HepG2 (cell line): ENCODE data around the gene MUC6. TPM values are rescaled to one million over a fixed set of nuclear protein-coding genes. Genes with fewer than 3 reads are reported as not detected.

Experiments
- ATAC-seq: fragments of 200-7000 bp; cut with Tn5 transposase; 3 replicates; pipeline ENCODE4 v1.9.1; 2020; ENCODE audit warnings: mild to moderate bottlenecking, moderate library complexity
- BruUV-seq: library from RNA; stranded (reverse); fragments of 400-500 nt; replicated peaks from 2 replicates; lab custom pipeline; 2021; lab: Mats Ljungman, UMichigan
- CTCF ChIA-PET: fragments of 300-600 bp; formaldehyde crosslinking; extraction: SDS; loops from one replicate; lab custom pipeline; 2021; ENCODE audit warnings: low total read pairs, inconsistent platforms, low intra/inter-chr PET ratio; lab: Yijun Ruan, JAX
- POLR2A ChIA-PET: fragments of 350-600 bp; sonication (Branson Sonifier 250); formaldehyde crosslinking; loops from one replicate; lab custom pipeline; 2020; ENCODE audit warnings: antibody characterized with exemption, inconsistent platforms; lab: Yijun Ruan, JAX
- DNase-seq: peaks from one replicate; pipeline ENCODE4 v3.0.0-alpha.2; 2015; ENCODE audit warnings: low spot score
- FAIRE-seq: peaks from 3 replicates; lab custom pipeline; 2011; peaks lifted over from hg19 to GRCh38; lab: Jason Lieb, UNC
- H2AFZ ChIP-seq: one replicate; pipeline ENCODE4 v1.6.1; 2011; ENCODE audit warnings: low read length, inconsistent platforms
- H3K27ac ChIP-seq: fragments of 300-600 bp; 3 replicates; pipeline ENCODE4 v1.8.0; 2011; ENCODE audit warnings: mixed run types, mild to moderate bottlenecking, mixed read lengths, low read length, inconsistent platforms; ENCODE audit not compliant: insufficient read depth; ENCODE audit errors: extremely low read length
- H3K27me3 ChIP-seq, 2 experiments: fragments of 200-600 bp in 1 of 2; 2 replicates in 1 of 2; 3 replicates in 1 of 2; pipeline versions ENCODE4 v1.6.0 to v1.8.0; 2011; ENCODE audit warnings: low read length in 2 of 2, mild to moderate bottlenecking in 2 of 2, moderate library complexity in 2 of 2, inconsistent platforms in 1 of 2; ENCODE audit not compliant: insufficient read depth in 2 of 2, control insufficient read depth in 1 of 2
- H3K36me3 ChIP-seq, 2 experiments: fragments of 200-600 bp in 1 of 2; replicated peaks in 1 of 2; 2 replicates in 1 of 2; 3 replicates in 1 of 2; pipeline versions ENCODE4 v1.5.1 to v1.8.0; 2011; ENCODE audit warnings: low read length in 2 of 2, inconsistent platforms in 1 of 2; ENCODE audit not compliant: insufficient read depth in 2 of 2, control insufficient read depth in 1 of 2
- H3K4me1 ChIP-seq: 2 replicates; pipeline ENCODE4 v1.5.1; 2012; ENCODE audit warnings: low read length, inconsistent platforms; ENCODE audit not compliant: insufficient read depth
- H3K4me2 ChIP-seq: 2 replicates; pipeline ENCODE4 v1.6.0; 2011; ENCODE audit warnings: low read depth, low read length, inconsistent platforms
- H3K4me3 ChIP-seq, 3 experiments: fragments of 200-600 bp in 1 of 3; sonication (generic), shearing (Covaris generic) in 1 of 3; replicated peaks in 1 of 3; 2 replicates each; pipeline ENCODE4 v1.5.1; 2011 to 2016; ENCODE audit warnings: low read length in 3 of 3, inconsistent platforms in 2 of 3, low read depth in 2 of 3, mild to moderate bottlenecking in 2 of 3, control low read depth in 1 of 3, mixed read lengths in 1 of 3; ENCODE audit not compliant: insufficient read depth in 1 of 3
- H3K79me2 ChIP-seq: one replicate; pipeline ENCODE4 v1.6.1; 2011; ENCODE audit warnings: low read length, inconsistent platforms; ENCODE audit not compliant: insufficient read depth
- H3K9ac ChIP-seq: 2 replicates; pipeline ENCODE4 v1.6.0; 2011; ENCODE audit warnings: mild to moderate bottlenecking, low read depth, low read length, inconsistent platforms; ENCODE audit not compliant: insufficient read depth
- H3K9me3 ChIP-seq: 2 replicates; pipeline ENCODE4 v1.5.1; 2012; ENCODE audit warnings: mild to moderate bottlenecking, low read length
- H4K20me1 ChIP-seq: 2 replicates; pipeline ENCODE4 v1.6.0; 2011; ENCODE audit warnings: inconsistent platforms, mild to moderate bottlenecking, low read length, moderate library complexity; ENCODE audit not compliant: insufficient read depth
- ARNT ChIP-seq: fragments of 450-650 bp; IDR thresholded peaks from 2 replicates; pipeline ENCODE4 v1.6.1; 2017
- KAT2B ChIP-seq: fragments of 150-350 bp; IDR thresholded peaks from 2 replicates; pipeline ENCODE4 v1.6.1; 2014; ENCODE audit warnings: low read depth, low read length, borderline replicate concordance
- MTF2 ChIP-seq: sonication (generic); formaldehyde crosslinking; IDR thresholded peaks from 2 replicates; pipeline ENCODE4 v1.5.0; 2020; ENCODE audit warnings: missing genetic modification reagents, borderline replicate concordance
- ZBTB43 ChIP-seq: sonication (generic); formaldehyde crosslinking; conservative IDR thresholded peaks from 2 replicates; pipeline ENCODE4 v1.4.0; 2020; ENCODE audit warnings: missing genetic modification reagents
- ZNF274 ChIP-seq: sonication (generic); formaldehyde crosslinking; IDR thresholded peaks from 2 replicates; pipeline ENCODE4 v1.5.1; 2020; ENCODE audit warnings: mild to moderate bottlenecking, missing genetic modification reagents
- ZNF7 ChIP-seq: IDR thresholded peaks from 2 replicates; pipeline ENCODE4 v1.6.1; 2016; ENCODE audit warnings: missing biosample characterization, missing genetic modification reagents
- WGBS: methylation state at CpG from one replicate; pipeline ENCODE4 v1.1.6; 2017; ENCODE audit warnings: low lambda C conversion rate; 5-methylcytosine and 5-hydroxymethylcytosine counted together
- in situ Hi-C: cut with HindIII; loops from 2 replicates; pipeline ENCODE4 v1.10.0; 2017; ENCODE audit warnings: low pct_unique_long_range_greater_than_20kb; ENCODE audit not compliant: extremely low pct_ligation_motif_present
- intact Hi-C: fragments of 100-400 bp; cut with micrococcal nuclease; formaldehyde crosslinking; loops from one replicate; pipeline ENCODE4 v1.10.0; 2022; ENCODE audit not compliant: unreplicated experiment
- polyA plus RNA-seq, 8 experiments: library from polyadenylated mRNA; depleted of rRNA in 3 of 8; stranded (reverse) in 7 of 8; unstranded in 1 of 8; fragments of >200 nt; fragmentation: Illumina TruSeq in 4 of 8; extraction: Trizol in 4 of 8; gene quantifications; 2 replicates each; pipeline versions ENCODE4 v1.2.1 to v1.2.3, GENCODE V29; 2011 to 2016; ENCODE audit warnings: low read depth in 4 of 8, missing spikeins in 1 of 8, mixed read lengths in 1 of 8; ENCODE audit not compliant: insufficient read depth in 1 of 8
- total RNA-seq, 5 experiments: library from RNA; depleted of rRNA; stranded (reverse); fragments of >200 nt; fragmentation: Illumina TruSeq; extraction: Trizol; gene quantifications; 2 replicates each; pipeline ENCODE4 v1.2.3, GENCODE V29; 2016; ENCODE audit warnings: low read depth in 1 of 5

The MUC6 gene
- total and polyA plus RNA-seq, 2 of the 13 experiments (the other 11 are each of a cell fraction or from before 2014, with no cell fraction given): not detected

GRCh38 chr11:1085440-1086170 is 49.1 kb upstream of the MUC6 start:
- no peak for TF ChIP-seq KAT2B
- no peak for TF ChIP-seq ZNF274 (CRISPR knock-in tag)
- no peak for TF ChIP-seq ZBTB43 (CRISPR knock-in tag)
- TF ChIP-seq ARNT: no peak
- TF ChIP-seq ZNF7 (CRISPR knock-in tag): no peak
- TF ChIP-seq MTF2 (CRISPR knock-in tag): peak; percentile 52; the same call in 1 of the 2 replicates
- no peaks in the 10 kb centered on the region for H3K36me3 ChIP-seq
- intact Hi-C loops: no loop called here
- no peaks in the 10 kb centered on the region for H3K4me1 ChIP-seq
- CTCF ChIA-PET: no interaction called here
- POLR2A ChIA-PET: no interaction called here
- BruUV-seq: no TSS peak
- peaks cover 18 to 70% of the 10 kb centered on the region in 2 experiments; a peak in 4 of 5 replicates for H3K27me3 ChIP-seq
- no peaks in the 10 kb centered on the region for H3K9me3 ChIP-seq
- H3K79me2 ChIP-seq: no peaks in the 10 kb centered on the region
- 0 out of 3 replicates have a peak, but pooled peaks have one; percentile 12 for ATAC-seq
- H3K4me3 ChIP-seq: no peak overlapping the region
- no peak overlapping the region for H3K9ac ChIP-seq
- FAIRE-seq: no peak
- in situ Hi-C loops: no loop called here
- no peak overlapping the region for H3K27ac ChIP-seq
- no peaks in the 10 kb centered on the region for H4K20me1 ChIP-seq
- no peak overlapping the region for H2AFZ ChIP-seq
- no CpG with 5 or more reads among the region's 26 CpGs for WGBS
- no peak overlapping the region for H3K4me2 ChIP-seq
- no peak for DNase-seq
